Activated CD4-positive, alpha-beta T cell treated with anti-CD3 and anti-CD28 coated beads for 4 hours (primary cell): ENCODE data around the gene USP17L11.
"Not testable (repeated sequence)": the region's sequence is repeated elsewhere in the genome, so short reads cannot be mapped to it uniquely, and the experiment has no call there.

Source experiments
- DNase-seq, 2 donors: peaks; one replicate each; pipeline ENCODE4 v3.0.0-alpha.2; 2020

The USP17L11 gene

GRCh38 chr4:9215105-9215504, at the start of gene USP17L11:
TSS of gene USP17L11 (plus strand) at chr4:9215405. CDS start at chr4:9215405, 0 bp downstream.
- DNase-seq = not testable (repeated sequence)

- DNase-seq = not testable (repeated sequence)
Measured at GRCh38 chr4:9165990-9166389, 49.2 kb upstream of the USP17L11 start.

DNA sequence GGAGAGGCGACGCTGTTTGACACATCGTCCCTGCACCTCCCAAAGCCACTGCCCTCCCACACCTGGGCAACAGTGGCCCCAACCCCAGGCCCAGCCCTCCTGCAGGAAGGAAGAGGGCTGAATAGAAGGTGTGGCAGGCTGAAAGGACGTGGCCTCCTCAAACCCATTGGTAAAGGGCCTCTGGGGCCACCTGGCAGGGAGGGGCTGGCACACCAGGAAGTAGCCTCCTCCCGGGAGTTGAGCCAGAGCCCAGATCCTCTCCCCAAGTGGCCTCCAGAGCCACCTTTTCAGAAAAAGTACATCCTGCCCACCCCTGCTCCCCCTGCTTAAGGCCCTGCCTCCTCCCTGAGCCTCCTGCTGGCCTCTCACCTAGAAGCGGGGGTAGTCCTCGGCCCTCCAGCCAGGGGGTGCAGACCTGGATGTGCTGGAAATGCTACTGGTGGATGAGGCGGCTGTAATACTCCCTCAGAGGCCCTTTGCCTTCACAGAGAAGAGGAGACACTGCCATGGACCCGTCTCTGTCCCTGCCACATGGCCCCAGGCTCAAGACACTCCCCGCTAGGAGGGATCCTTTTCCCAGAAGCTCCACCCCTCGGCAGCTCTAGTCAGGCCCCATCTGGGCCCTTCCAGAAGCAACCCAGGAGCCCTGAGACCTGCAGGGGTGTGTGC, 45.3 kb upstream of the USP17L11 start, which contains the start of gene FAM90A26:
Gene FAM90A26, plus strand, starts transcription at position 619 of the 669 bp plus-strand sequence. CDS start 2,764 bp downstream, outside the sequence.
- DNase-seq = not testable (repeated sequence)

- not testable (repeated sequence) for DNase-seq
Measured at GRCh38 chr4:9210357-9210756, 4.8 kb upstream of the USP17L11 start, which contains the start of gene USP17L10. TSS of gene USP17L10 (plus strand) at chr4:9210657. CDS start at chr4:9210657, 0 bp downstream.

DNA sequence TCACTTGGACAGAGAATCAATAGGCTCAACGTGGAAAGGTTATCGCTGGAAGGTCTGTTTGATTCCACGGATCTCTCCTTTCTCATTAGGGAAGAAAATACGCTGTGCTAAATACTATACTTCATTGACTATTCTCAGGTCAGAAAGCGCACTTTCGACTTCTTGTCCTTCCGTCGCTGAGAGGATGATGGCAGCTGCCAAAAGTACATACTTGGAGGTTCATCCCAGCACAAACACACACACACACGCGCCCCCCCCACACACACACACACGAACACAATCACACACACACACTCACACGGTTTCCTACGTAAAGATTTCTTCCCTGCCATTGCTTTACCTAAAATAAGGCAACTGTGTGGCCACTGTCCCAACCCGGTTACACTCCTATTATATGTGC, 504 bp upstream of the USP17L11 start:
- not testable (repeated sequence) for DNase-seq

GRCh38 chr4:9219852-9220251, 4.6 kb downstream of the USP17L11 start, which contains the start of gene USP17L12:
TSS of gene USP17L12 (plus strand) at chr4:9220152. CDS start at chr4:9220152, 0 bp downstream.
- not testable (repeated sequence) for DNase-seq

DNA sequence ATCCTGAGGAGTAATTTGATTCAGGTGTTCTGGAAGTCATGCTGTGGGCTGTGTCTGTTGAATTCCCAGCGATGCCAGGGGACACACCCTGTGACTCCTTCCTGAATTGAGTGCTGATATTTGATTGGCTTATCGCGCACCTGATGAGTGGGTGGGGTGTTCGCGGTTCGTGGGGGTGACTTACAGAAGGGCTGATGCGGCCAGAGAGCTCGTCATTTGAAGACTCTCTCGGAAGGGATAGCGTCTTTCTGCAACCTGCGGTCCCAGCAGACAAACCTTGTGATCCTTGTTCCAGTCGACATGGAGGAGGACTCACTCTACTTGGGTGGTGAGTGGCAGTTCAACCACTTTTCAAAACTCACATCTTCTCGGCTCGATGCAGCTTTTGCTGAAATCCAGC, 9.4 kb downstream of the USP17L11 start, which contains the start of gene USP17L13:
Gene USP17L13, plus strand, starts transcription at position 301 of the 400 bp plus-strand sequence. Its CDS starts 0 bp downstream, at position 301.
- DNase-seq = not testable (repeated sequence)

DNA sequence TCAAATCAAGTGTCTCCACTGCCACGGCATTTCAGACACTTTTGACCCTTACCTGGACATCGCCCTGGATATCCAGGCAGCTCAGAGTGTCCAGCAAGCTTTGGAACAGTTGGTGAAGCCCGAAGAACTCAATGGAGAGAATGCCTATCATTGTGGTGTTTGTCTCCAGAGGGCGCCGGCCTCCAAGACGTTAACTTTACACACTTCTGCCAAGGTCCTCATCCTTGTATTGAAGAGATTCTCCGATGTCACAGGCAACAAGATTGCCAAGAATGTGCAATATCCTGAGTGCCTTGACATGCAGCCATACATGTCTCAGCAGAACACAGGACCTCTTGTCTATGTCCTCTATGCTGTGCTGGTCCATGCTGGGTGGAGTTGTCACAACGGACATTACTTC, 15.0 kb downstream of the USP17L11 start:
- not testable (repeated sequence) for DNase-seq

DNA sequence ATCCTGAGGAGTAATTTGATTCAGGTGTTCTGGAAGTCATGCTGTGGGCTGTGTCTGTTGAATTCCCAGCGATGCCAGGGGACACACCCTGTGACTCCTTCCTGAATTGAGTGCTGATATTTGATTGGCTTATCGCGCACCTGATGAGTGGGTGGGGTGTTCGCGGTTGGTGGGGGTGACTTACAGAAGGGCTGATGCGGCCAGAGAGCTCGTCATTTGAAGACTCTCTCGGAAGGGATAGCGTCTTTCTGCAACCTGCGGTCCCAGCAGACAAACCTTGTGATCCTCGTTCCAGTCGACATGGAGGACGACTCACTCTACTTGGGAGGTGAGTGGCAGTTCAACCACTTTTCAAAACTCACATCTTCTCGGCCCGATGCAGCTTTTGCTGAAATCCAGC, 18.9 kb downstream of the USP17L11 start, which contains the start of gene USP17L15:
Gene USP17L15, plus strand, starts transcription at position 301 of the 400 bp plus-strand sequence. Its CDS starts 0 bp downstream, at position 301.
- DNase-seq = not testable (repeated sequence)

DNA sequence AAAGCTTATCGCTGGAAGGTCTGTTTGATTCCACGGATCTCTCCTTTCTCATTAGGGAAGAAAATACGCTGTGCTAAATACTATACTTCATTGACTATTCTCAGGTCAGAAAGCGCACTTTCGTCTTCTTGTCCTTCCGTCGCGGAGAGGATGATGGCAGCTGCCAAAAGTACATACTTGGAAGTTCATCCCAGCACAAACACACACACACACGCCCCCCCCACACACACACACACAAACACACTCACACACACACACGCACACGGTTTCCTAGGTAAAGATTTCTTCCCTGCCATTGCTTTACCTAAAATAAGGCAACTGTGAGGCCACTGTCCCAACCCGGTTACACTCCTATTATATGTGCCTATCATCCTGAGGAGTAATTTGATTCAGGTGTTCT, 23.3 kb downstream of the USP17L11 start:
- not testable (repeated sequence) for DNase-seq

DNA sequence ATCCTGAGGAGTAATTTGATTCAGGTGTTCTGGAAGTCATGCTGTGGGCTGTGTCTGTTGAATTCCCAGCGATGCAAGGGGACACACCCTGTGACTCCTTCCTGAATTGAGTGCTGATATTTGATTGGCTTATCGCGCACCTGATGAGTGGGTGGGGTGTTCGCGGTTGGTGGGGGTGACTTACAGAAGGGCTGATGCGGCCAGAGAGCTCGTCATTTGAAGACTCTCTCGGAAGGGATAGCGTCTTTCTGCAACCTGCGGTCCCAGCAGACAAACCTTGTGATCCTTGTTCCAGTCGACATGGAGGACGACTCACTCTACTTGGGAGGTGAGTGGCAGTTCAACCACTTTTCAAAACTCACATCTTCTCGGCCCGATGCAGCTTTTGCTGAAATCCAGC, 28.4 kb downstream of the USP17L11 start, which contains the start of gene USP17L17:
Gene USP17L17, plus strand, starts transcription at position 301 of the 400 bp plus-strand sequence. Its CDS starts 0 bp downstream, at position 301.
- not testable (repeated sequence) for DNase-seq

- peak; percentile 0 to 2 for DNase-seq
Measured at GRCh38 chr4:9247953-9248680, 32.9 kb downstream of the USP17L11 start, which contains the start of gene USP17L18. TSS of gene USP17L18 (plus strand) at chr4:9248630. CDS start at chr4:9248630, 0 bp downstream.

DNA sequence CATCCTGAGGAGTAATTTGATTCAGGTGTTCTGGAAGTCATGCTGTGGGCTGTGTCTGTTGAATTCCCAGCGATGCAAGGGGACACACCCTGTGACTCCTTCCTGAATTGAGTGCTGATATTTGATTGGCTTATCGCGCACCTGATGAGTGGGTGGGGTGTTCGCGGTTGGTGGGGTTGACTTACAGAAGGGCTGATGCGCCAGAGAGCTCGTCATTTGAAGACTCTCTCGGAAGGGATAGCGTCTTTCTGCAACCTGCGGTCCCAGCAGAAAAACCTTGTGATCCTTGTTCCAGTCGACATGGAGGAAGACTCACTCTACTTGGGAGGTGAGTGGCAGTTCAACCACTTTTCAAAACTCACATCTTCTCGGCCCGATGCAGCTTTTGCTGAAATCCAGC, 37.9 kb downstream of the USP17L11 start, which contains the start of gene USP17L19:
Gene USP17L19, plus strand, starts transcription at position 301 of the 400 bp plus-strand sequence. Its CDS starts 0 bp downstream, at position 301.
- DNase-seq = not testable (repeated sequence)

GRCh38 chr4:9257824-9258223, 42.6 kb downstream of the USP17L11 start, which contains the start of gene USP17L20:
TSS of gene USP17L20 (plus strand) at chr4:9258124. CDS start at chr4:9258124, 0 bp downstream.
- not testable (repeated sequence) for DNase-seq

- DNase-seq = not testable (repeated sequence)
Measured at GRCh38 chr4:9262572-9262971, 47.4 kb downstream of the USP17L11 start, which contains the start of gene USP17L21. TSS of gene USP17L21 (plus strand) at chr4:9262872. CDS start at chr4:9262872, 0 bp downstream.
